ENCODE measurements around the gene CNKSR3. TPM values are rescaled to one million over a fixed set of nuclear protein-coding genes. Genes with fewer than 3 reads are reported as not detected.

Gene CNKSR3
- total RNA-seq, 1 donor from 2014 or later = 0.20 TPM

GRCh38 chr6:154378518-154378917 lies 132.0 kb downstream of the CNKSR3 start:
- ATAC-seq (ENCODE audit: low read depth) (no peak), DNase-seq (no peak)
- Mint-ChIP-seq H3K4me3 (no peak overlapping the region), H3K27ac (no peak overlapping the region), H3K27me3 (no peaks in the 10 kb centered on the region), H3K4me1 (no peaks in the 10 kb centered on the region), H3K36me3 (ENCODE audit: low read depth) (no peaks in the 10 kb centered on the region), H3K9me3 (peaks cover 3% of the 10 kb centered on the region)
- ChIA-PET CTCF (no interaction called here), POLR2A (no interaction called here)
- no peak for TF ChIP-seq CTCF (IDR thresholded peaks at IDR 0.05)
- intact Hi-C loops (cut with micrococcal nuclease) = no loop called here

- no peak overlapping the region for H3K4me3 Mint-ChIP-seq
- TF ChIP-seq CTCF (IDR thresholded peaks at IDR 0.05) = no peak
- ChIA-PET CTCF (no interaction called here), POLR2A (no interaction called here)
- H3K27me3 Mint-ChIP-seq = peaks cover 4% of the 10 kb centered on the region
- intact Hi-C loops (cut with micrococcal nuclease) = no loop called here
- peaks cover 3% of the 10 kb centered on the region for H3K9me3 Mint-ChIP-seq
- no peak overlapping the region for H3K27ac Mint-ChIP-seq
- ATAC-seq (ENCODE audit: low read depth) (no peak), DNase-seq (no peak)
- H3K4me1 Mint-ChIP-seq = no peaks in the 10 kb centered on the region
- no peaks in the 10 kb centered on the region for H3K36me3 Mint-ChIP-seq (ENCODE audit: low read depth)
Measured at GRCh38 chr6:154377726-154378125, 132.8 kb downstream of the CNKSR3 start.

- DNase-seq = no peak
- H3K27me3 Mint-ChIP-seq = peaks cover 4% of the 10 kb centered on the region
- ChIA-PET POLR2A (no interaction called here), CTCF (no interaction called here)
- H3K36me3 Mint-ChIP-seq (ENCODE audit: low read depth) = no peaks in the 10 kb centered on the region
- intact Hi-C loops (cut with micrococcal nuclease) = no loop called here
- no peak for TF ChIP-seq CTCF (IDR thresholded peaks at IDR 0.05)
- H3K27ac Mint-ChIP-seq = no peak overlapping the region
- H3K4me3 Mint-ChIP-seq = no peak overlapping the region
- peaks cover 3% of the 10 kb centered on the region for H3K9me3 Mint-ChIP-seq
- ATAC-seq (ENCODE audit: low read depth) = no peak
- no peaks in the 10 kb centered on the region for H3K4me1 Mint-ChIP-seq
Measured at GRCh38 chr6:154373971-154374370, 136.5 kb downstream of the CNKSR3 start.

GRCh38 chr6:154371281-154371680 lies 139.2 kb downstream of the CNKSR3 start:
- no peaks in the 10 kb centered on the region for H3K4me1 Mint-ChIP-seq
- ChIA-PET POLR2A (no interaction called here), CTCF (interaction anchor here (0.8 to 3.0 kb wide), 6 partner anchors 94 to 222 kb away, joined by 3 to 17 read pairs (median 6); no protein-coding TSS in a partner anchor)
- H3K9me3 Mint-ChIP-seq = peaks cover 3% of the 10 kb centered on the region
- DNase-seq = no peak
- no peak overlapping the region for H3K4me3 Mint-ChIP-seq
- H3K27me3 Mint-ChIP-seq = peaks cover 4% of the 10 kb centered on the region
- intact Hi-C loops (cut with micrococcal nuclease) = no loop called here
- no peak for TF ChIP-seq CTCF (IDR thresholded peaks at IDR 0.05)
- no peak overlapping the region for H3K27ac Mint-ChIP-seq
- ATAC-seq (ENCODE audit: low read depth) = no peak
- no peaks in the 10 kb centered on the region for H3K36me3 Mint-ChIP-seq (ENCODE audit: low read depth)

- Mint-ChIP-seq H3K27ac (no peak overlapping the region), H3K4me1 (no peaks in the 10 kb centered on the region), H3K4me3 (no peak overlapping the region), H3K9me3 (peaks cover 3% of the 10 kb centered on the region), H3K27me3 (peaks cover 4% of the 10 kb centered on the region), H3K36me3 (ENCODE audit: low read depth) (no peaks in the 10 kb centered on the region)
- POLR2A ChIA-PET = interaction anchor here (0.6 kb wide), 1 partner anchor 213 kb away, joined by 3 read pairs; no protein-coding TSS in a partner anchor
- intact Hi-C loops (cut with micrococcal nuclease) = loop anchor here (1.0 kb wide), 2 partner anchors 93 to 216 kb away; no protein-coding TSS in a partner anchor
- DNase-seq = no peak
- no peak for ATAC-seq (ENCODE audit: low read depth)
- CTCF ChIA-PET = interaction anchor here (1.2 to 3.0 kb wide), 5 partner anchors 93 to 216 kb away, joined by 3 to 17 read pairs (median 6); no protein-coding TSS in a partner anchor
- TF ChIP-seq CTCF (IDR thresholded peaks at IDR 0.05) = no peak
Measured at GRCh38 chr6:154370545-154370944, 139.9 kb downstream of the CNKSR3 start.
